ENCODE measurements around the gene GNG14.
"Not testable (repeated sequence)": the region's sequence is repeated elsewhere in the genome, so short reads cannot be mapped to it uniquely, and the experiment has no call there.

The GNG14 gene

GRCh38 chr19:12723641-12724426, 36.0 kb downstream of the GNG14 start, which contains the start of gene TNPO2:
TSS of gene TNPO2 (minus strand) at chr19:12723932. CDS start at chr19:12720977, 2,955 bp downstream.
- DNase-seq: peak in 49 of 56 donors; percentile 6 to 67 (median 39)

GRCh38 chr19:12725612-12726011, 37.8 kb downstream of the GNG14 start:
- DNase-seq: not testable (repeated sequence)

- no peak for DNase-seq
These were observed 39.2 kb downstream of the GNG14 start for GRCh38 chr19:12726988-12727316.

GRCh38 chr19:12727745-12728433, 40.1 kb downstream of the GNG14 start:
- no peak for DNase-seq

- no peak for DNase-seq
These were observed 42.3 kb downstream of the GNG14 start for GRCh38 chr19:12730064-12730463.

- no peak for DNase-seq
These were observed 43.5 kb downstream of the GNG14 start for GRCh38 chr19:12731337-12731736.

GRCh38 chr19:12733369-12734214, 45.8 kb downstream of the GNG14 start:
- DNase-seq: peak in 3 of 56 donors; percentile 1 to 19 (median 5)

GRCh38 chr19:12736995-12737834, 49.4 kb downstream of the GNG14 start, which contains the start of gene GET3:
TSS of gene GET3 (plus strand) at chr19:12737497. CDS start at chr19:12737506, 9 bp downstream.
- DNase-seq: peak in 55 of 56 donors; percentile 31 to 98 (median 86)

GRCh38 chr19:12737835-12738351, 50.1 kb downstream of the GNG14 start:
- DNase-seq: no peak
